Stimulated activated CD4-positive, alpha-beta T cell treated with anti-CD3 and anti-CD28 coated beads, Interleukin-15, amount 100 ng/mL, for 1 hour (primary cell): ENCODE data around the gene ZNF646.

Experiments used
- DNase-seq, 2 donors: peaks; one replicate each; pipeline ENCODE4 v3.0.0-alpha.2; 2020; ENCODE audit warnings: low read depth in 1 of 2, low spot score in 1 of 2

The ZNF646 gene

GRCh38 chr16:31063495-31063842, 10.8 kb upstream of the ZNF646 start:
- DNase-seq = no peak

- DNase-seq = no peak
Observed at GRCh38 chr16:31063843-31064611, 10.2 kb upstream of the ZNF646 start.

GRCh38 chr16:31064882-31065461, 9.2 kb upstream of the ZNF646 start:
- DNase-seq = no peak

GRCh38 chr16:31067342-31067741, 6.9 kb upstream of the ZNF646 start:
- no peak for DNase-seq

- no peak for DNase-seq
Observed at GRCh38 chr16:31071861-31072260, 2.4 kb upstream of the ZNF646 start.

GRCh38 chr16:31072540-31073141, 1.6 kb upstream of the ZNF646 start:
- no peak for DNase-seq

GRCh38 chr16:31073142-31073969, 866 bp upstream of the ZNF646 start:
- DNase-seq = peak; percentile 69 to 86

GRCh38 chr16:31074814-31075183, 577 bp downstream of the ZNF646 start:
- DNase-seq = no peak

GRCh38 chr16:31076319-31076718, 2.1 kb downstream of the ZNF646 start:
- DNase-seq = no peak

GRCh38 chr16:31077024-31077423, 2.8 kb downstream of the ZNF646 start:
- no peak for DNase-seq

GRCh38 chr16:31077592-31078396, 3.6 kb downstream of the ZNF646 start:
- no peak for DNase-seq

- DNase-seq = no peak
Observed at GRCh38 chr16:31078597-31079341, 4.5 kb downstream of the ZNF646 start.

GRCh38 chr16:31079342-31079944, 5.2 kb downstream of the ZNF646 start:
- no peak for DNase-seq

- no peak for DNase-seq
Observed at GRCh38 chr16:31080035-31080629, 5.9 kb downstream of the ZNF646 start.

- no peak for DNase-seq
Observed at GRCh38 chr16:31080756-31081419, 6.7 kb downstream of the ZNF646 start.

- DNase-seq = no peak
Observed at GRCh38 chr16:31081428-31082351, 7.5 kb downstream of the ZNF646 start.

GRCh38 chr16:31082368-31083045, 8.3 kb downstream of the ZNF646 start:
- no peak for DNase-seq
